HG02885 (cell line): Measurements from ENCODE around the gene FOSL2.
A peak's percentile ranks its signal among the peaks of the same experiment; 100 is the strongest.

Experiments used
- ATAC-seq: cut with Tn5 transposase; IDR thresholded peaks from one replicate; pipeline ENCODE4 v1.9.1; 2021; ENCODE audit warnings: mild to moderate bottlenecking; ENCODE audit not compliant: unreplicated experiment, poor library complexity

FOSL2 gene

DNA sequence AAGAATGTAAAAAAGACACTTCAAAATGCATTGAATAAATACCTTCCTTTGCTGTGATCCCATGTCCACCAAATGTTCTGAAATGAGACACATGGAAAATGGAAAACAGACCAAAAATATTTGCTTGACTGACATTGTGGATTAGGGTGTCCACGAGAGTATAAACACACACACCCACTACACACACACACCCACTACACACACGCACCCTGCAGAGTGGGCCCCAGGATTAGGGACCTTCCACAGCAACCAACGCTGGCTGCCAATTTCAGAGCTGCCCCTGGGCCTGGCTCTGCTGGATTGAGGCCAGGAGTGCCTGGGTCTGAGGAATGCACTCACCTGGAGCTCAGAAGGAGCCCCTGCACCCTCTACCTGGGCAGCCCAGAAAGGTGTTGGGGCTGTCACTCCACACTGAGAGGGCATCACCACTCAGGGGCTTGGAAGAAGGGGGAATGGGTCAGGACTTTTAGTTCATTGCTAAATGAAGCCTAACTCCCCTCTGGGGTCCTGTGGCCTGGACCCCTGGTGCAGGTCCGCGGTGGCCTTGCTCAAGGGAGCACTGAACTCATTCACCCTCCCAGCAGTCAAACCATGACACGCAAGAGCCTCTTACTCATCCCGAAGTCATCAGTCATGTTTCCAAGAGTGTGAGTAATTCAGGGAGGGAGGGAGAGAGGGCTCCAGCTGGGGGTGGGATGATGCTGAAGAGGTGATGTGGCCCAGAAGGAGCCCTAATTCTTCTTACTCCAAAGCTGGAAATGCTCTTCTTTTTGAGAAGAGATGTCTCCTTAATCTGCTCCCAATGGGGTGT lies 53.0 kb downstream of the FOSL2 start:
- ATAC-seq = no peak

GRCh38 chr2:28446531-28446930 lies 53.9 kb downstream of the FOSL2 start:
- ATAC-seq = no peak

GRCh38 chr2:28447086-28447485 lies 54.4 kb downstream of the FOSL2 start:
- ATAC-seq = no peak

DNA sequence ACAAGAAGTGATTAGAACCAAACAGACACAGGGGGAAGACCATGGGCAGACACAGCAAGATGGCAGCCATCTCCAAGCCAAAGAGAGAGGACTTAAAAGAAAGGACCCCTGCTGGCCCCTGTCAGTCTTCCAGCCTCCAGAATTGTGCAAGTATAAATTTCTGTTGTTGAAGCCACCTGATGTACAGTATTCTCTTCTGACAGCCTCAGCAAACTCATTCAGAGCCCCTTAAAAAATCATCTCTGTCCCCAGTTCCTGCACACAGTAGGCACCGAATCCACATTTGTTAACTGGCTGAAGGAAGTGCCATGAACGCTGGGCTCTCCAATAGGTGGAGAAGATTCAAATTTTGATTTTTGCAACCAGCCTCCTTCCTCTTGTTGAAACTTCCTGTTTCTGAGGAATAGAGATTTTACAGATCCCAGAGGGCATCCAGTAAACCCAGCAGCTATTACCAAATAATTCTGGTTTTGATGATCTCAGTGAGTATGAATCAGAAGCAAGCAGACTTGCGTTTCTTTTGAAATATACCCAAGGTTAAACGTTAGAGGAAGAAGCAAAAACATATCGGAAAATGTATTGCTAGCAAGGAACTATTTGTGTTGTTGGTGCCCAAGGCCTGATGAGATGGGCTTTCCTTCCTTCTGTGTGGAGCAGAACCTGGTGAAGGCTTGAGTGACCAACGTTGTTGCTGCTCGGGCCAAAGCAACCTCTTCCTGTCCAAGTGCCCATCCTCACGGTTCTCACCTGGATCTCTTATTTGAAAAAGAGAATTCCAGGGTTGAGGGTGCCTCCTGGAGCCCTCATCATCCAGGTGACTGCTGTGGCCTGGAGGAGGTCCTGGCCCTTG lies 55.5 kb downstream of the FOSL2 start:
- ATAC-seq = no peak

GRCh38 chr2:28448793-28449100 lies 56.1 kb downstream of the FOSL2 start:
- no peak for ATAC-seq

GRCh38 chr2:28449126-28449487 lies 56.4 kb downstream of the FOSL2 start:
- ATAC-seq = no peak

DNA sequence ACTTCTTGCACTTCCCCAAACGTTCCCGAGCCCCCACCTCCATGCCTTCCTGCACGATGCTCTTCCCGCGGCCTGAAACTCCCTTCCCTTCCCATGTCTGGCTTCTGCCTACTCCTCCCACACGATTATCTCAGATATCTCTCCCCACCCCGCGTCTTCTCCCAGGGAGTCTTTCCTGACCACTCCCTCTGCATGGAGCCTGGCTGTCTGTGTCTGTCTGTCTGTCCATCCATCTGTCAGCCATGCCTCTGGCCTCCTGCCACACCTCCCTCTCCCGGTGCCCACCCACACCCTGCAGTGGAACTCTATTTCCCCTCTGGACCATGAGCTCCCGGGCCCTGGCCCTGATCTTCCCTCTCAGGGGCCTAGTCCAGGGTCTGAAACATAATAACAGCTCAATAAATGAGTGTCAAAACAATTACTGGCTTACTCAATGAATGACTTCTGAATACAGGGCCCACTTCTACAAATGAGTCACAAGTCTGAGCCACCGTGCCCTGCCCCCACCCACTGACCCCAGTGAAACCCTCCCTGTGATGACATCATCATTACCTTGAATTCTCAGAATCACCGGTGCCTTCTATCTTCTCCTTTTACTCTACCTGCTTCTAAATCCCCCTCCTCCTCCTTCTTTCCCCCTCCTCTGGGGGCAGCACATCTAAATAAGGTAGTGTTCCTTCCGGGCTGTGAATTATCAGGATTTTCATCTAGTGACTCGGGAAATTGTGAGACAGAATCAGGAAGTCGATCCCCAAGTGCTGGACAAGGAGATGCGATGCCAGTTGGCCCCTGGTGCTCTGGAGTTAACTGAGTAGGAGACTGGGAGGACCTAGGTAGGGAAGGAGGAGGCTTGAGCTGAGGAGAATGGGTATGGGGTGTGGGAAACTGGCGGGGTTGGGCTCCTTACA lies 57.1 kb downstream of the FOSL2 start:
- ATAC-seq = no peak

DNA sequence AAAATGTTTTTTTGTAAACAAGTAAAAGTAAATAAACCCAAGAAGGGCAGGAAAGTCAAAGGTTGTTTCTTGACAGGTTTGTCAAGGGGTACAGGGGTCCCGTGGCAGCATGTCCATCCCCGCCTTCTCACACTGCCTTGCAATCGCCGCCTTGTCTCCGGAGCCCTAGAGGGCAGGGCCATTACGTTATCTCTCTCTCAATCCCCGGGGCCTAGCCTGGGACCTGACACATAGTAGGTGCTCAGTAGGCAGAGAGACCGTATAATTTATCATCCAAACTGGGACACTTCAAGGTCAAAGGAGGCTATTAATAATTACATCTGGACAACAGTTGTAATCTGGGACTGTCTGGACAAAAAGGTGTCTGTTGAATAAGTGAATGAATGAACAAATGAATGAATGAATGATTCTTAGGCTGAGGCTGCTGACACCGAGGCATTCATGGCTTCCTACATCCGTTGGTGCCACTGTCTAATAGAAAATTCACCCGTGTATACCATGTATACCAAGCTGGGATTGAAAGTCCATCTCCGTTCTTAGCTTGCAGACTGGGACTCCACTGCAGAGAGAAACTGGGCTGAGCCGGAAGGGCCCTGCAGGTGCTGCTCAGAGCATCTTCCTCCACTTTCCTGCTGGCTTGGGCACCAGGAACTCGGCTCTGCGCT lies 58.4 kb downstream of the FOSL2 start:
- no peak for ATAC-seq

DNA sequence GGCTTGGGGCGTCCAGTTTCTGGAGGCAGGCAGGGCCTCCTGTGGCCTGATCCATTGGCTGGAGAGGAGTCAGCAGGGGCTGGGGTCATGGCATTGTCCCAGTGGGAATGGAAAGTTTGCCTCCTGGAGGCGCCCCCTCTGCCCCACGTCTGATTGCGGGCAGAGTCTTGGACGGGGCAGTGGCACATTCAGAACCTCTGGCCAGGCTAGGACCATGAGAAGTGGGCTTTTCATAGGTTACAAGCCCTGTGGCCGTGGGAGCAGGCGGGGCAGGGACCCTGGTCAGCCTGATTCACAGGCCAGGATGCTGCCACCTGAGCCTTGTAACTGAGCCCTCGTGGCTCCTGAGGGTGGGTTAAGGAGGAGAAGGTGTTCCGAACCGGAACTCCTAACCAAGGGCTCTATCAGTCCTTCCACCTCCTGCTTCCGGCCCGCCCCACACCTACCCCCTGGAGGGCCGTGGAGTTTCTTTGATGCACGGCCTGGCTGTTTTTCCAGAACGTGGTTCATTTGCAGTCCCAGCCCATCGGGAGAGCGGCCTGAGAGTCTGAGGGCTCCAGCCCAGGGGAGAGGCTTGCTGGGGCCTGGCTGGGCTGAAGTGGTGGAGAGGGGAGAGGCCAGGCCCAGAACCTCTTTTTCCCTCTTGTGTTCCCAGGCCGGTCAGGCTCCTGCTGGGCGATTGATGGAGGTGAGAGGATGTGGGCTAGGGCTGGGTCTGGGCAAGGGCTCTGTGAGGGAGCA lies 59.3 kb downstream of the FOSL2 start:
- no peak for ATAC-seq

DNA sequence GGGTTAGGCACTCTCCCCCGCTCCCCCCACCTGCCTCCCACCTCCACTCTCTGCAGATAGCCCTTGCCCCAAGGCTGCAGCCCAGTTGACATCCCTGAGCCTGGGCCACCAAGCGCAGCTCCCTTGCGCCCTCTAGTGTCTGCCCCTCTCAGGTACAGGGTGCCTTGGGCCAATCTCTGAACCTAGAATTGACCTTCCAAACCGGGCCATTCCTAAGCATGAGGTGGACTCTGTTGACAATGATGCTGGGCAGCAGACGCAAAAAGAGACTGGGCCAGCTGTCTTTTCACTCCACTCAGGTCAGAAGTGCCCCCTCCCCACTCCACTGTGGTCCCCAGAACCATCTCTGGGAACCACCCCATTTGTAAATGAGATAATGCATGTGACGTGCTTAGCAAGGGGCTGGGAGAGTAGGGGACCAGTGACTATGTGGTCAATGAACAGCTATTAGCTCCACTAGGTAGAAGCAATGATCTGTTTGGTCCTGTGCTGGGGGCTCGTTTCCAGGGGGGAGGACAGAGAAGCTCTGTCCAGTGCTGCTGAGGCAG lies 60.0 kb downstream of the FOSL2 start:
- peak; percentile 56 for ATAC-seq

DNA sequence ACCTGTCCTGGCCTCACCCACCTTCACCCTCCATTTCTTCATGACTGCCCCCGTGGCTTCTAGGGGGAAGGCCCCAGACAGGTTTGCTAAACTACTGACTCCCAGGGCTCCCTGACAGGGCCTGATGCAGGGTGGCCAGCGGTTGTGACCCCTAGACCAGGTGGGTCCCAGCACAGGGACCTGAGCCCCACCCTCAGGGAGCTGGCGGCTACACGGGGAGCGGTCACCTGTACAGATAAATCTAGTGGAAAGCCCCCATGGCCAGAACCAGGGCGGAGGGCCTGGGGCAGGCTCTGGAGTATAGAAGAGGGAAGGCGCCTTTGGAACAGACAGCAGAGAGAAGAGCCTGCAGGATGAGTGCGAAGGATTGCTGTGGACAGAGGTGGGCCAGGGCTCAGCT lies 60.7 kb downstream of the FOSL2 start:
- ATAC-seq = no peak

DNA sequence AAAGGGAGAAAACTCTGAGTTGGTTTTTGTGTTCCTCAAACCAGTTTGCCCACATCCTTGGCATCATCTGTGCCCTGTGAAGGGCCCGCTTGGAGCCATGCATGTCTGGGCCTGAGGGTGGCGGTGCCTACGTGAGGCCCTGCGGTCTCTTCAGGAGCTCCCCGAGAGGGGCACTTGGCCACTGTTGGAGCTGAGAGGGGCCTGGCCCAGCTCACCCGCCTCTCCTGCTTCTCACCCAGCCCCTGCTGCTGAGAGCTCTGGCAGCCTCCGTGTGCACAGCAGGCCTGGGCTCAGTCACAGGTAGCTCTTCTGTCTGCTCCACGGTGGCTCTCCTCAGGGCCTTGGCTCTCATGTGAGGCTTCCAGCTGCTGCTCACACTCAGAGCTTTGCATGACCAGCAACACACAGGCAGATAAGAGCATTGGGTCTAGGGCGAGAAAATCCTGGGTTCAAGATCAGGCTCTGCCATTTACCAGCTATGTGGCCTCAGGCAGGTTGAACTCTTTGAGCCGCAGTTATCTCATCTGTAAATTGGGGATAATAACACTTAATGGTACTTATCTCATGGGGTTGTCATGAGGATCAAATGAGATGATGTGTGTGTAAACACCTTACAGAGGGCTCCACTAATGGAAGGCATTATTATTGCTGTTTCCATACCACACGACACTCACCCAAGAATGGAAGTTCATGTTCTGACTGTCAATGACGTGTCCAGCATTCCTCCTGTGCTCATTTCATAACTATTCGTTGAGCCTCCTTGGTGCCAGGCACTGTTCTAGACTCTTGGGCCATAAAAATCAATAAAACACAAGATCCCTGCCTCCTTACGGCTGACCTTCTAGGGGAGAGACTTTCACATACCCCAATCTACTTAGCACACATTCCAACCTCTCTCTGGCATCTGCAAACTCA lies 61.6 kb downstream of the FOSL2 start:
- ATAC-seq = no peak

DNA sequence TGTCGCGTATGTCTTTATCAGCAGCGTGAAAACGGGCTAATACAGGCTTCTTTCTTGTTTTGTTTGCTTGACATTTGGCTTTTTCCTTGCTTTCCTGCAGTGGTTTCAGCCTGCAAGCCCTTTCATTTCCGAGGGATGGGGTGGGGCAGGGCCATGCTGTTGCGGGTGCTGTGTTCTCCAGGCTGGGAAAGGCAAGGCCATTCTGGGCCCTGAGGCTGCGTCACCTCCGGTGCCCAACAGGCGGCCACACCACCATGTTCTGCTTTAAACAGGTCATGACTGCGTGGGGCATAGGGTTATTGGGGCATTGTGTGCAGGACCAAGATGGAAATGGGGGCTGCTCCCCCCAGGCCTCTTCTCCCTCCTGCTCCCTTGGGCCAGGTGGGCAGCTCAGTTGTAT lies 64.6 kb downstream of the FOSL2 start:
- ATAC-seq = no peak

DNA sequence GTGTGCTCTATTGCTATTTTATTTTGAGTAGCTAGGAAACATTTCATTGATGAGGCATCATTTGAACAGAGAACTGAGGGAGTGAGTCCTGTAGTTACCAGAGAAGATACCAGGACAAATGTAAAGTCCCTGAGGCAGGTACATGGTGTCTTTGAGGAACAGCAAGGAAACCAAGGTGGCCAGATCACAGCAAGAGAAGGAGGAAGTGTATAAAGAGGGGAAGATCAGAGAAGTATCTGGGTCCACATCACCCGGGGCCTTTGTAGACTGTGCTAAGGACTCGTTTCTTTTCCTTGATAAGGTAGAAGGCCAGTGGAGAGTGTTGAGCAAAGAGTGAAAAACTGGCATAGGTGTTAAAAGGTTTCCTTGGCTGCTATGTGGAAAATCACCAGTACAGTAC lies 68.4 kb downstream of the FOSL2 start:
- no peak for ATAC-seq

DNA sequence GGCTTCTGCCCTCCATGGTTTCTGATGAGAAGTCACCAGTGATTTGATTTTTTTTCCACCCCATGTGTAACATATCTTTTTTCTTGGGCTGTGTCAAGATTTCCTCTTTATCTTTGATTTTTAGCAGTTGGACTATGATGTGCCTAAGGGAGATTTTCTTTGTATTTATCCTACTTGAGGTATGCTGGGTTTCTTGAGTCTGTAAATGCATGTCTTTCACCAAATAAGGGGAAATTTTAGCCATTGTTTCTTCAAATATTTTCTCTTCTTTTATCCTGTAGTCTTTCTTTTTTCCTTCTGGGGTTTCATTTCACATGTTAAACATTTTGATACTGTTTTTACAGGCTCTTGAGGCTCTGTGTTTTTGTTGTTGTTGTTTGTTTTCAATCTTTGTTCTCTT lies 69.5 kb downstream of the FOSL2 start:
- ATAC-seq = no peak

DNA sequence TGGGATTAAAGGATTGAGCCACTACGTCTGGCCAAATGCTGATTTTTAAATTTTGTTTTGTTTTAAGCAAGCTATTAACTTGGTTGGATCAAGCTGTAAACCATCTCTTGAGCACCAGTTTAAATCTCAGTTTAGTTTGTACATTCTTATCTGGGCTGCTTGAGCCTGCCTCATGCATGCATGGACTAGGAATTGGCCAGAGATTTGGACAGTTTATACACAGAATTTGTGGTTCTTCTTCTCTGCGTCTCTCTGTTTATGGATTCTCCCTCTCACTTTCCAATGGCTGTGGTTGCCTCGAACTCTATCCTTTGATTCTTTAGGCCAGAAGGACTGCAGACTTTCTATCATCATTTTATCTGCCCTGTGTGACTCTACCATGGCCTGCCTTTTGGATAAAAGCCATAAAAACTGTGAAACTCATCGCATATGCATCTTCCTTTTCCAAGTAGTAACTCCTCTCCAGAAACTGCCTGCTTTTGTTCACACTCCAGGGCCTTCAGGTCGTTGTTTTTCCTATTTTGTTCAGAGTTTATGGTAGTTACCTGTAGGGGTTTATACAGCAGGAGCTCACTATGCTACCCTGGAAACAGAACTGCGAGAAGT lies 70.7 kb downstream of the FOSL2 start:
- no peak for ATAC-seq

GRCh38 chr2:28463893-28464292 lies 71.2 kb downstream of the FOSL2 start:
- no peak for ATAC-seq
